CD4-positive, alpha-beta T cell treated with Interferon alpha-2 for 1 hour (primary cell): ENCODE data around the gene SKI.
"Not testable (repeated sequence)": the region's sequence is repeated elsewhere in the genome, so short reads cannot be mapped to it uniquely, and the experiment has no call there.

Experiments
- DNase-seq, 2 donors: peaks; one replicate each; pipeline ENCODE4 v3.0.0-alpha.2; 2020 to 2022

The SKI gene

DNA sequence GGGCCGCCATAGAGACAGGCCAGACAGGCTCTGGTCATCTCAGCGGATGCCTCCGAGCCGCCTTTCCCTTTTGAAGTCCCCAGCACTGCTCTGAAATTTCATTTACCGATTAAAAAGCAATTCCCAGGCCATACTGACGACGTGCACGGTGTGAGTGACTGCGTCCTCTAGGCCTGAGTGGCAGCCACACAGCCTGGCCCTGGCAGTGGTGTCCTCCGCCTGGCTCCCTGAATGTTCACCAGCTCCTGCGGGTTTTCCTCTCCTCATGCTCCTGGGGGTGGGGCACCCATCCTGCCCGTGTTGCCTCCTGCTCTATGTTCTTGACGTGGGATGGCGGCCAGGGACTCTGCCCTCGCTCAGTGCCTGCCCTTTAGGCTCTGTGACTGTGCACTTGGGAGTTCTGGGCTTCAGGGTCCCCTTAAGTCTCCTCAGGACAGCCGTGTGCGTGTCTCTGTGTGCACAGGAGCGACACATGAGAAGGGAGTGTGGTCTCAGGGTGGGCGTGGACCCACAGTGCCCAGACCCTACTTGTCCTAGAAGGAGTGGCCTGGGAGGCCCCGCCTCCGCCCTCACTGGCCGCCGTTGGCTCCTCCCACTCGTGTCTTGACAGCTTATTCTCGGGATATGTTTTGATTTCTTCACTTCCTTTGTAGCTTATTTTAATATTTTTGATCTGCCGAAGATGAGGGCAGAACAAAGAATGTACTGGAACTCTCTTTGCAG, 3.6 kb downstream of the SKI start:
- peak; percentile 74 to 86 for DNase-seq

DNA sequence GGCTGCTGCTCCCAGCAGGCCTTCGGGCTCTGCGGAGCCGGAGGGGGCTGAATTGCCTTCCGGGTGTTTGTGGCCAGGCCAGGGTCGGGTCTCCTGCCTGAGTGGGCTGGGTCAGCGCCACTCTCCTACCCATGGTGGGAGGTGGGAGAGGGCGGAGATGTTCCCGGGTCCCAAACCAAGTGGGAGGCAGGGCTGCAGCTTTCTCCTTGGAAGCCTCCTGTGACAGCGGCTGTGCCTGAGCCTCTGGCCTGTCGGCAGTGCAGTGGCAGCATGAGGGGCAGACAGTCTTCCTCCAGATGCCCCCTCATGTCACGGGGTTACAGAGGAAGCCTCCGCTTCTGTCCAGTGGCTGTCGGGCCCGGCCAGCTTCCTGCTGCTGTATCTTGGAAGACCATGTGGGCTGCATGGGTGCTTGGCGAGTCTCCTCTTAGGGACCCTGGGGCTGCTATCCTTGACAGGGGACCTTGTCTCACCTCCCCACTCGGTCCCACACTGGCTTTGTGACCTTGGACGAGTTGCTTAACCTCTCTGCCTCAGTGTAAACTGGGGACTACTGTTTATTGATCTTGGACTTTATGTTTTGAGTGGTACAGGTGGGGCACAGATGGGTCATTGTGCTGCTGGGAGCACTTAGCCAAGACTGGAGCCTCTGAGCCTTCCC, 4.3 kb downstream of the SKI start:
- no peak for DNase-seq

DNA sequence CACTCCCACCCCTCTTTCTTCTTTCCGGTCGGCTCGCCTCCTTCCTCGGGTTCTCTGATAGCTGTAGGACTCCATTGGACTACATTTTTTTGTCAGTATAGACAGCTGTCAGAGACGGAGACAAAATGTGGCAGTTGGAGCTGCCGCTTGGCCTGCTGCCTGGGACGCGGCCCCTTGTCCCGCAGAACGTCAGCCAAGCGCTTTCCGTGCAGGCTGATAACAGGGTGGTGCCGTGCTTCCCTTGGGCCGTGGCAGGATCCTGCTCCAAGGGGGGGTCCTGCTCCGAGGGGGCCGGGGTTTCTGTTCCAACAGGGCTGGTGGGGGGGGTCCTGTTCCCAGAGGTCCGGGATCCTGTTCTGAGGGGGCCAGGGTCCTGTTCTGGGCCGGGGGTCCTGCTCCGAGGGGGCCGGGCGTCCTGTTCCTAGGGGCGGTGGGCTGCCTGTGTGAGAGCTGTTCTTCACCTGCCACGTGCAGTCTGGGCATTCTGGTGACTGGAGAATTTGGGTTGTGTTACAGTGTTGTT, 4.9 kb downstream of the SKI start:
- no peak for DNase-seq

DNA sequence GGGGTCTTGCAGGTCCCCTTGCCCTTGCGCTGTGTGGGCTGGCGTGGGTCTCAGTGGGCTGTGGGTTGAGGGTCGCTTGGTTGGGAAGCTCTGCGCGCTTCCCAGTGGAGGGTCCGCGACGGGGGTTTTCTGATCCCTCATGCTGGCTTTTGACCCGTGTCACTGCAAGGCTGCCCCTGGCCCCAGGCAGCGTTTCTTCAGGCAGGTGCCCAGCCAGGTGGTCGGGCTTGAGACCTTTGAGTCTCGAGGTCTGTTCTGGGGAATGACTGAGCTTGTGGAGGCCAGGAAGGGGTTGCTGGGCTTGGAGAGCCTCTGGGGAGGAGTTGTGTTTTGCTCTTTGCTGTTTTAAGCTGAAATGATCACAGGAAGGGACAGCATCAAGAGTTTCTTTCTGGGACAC, 5.3 kb downstream of the SKI start:
- DNase-seq: no peak

DNA sequence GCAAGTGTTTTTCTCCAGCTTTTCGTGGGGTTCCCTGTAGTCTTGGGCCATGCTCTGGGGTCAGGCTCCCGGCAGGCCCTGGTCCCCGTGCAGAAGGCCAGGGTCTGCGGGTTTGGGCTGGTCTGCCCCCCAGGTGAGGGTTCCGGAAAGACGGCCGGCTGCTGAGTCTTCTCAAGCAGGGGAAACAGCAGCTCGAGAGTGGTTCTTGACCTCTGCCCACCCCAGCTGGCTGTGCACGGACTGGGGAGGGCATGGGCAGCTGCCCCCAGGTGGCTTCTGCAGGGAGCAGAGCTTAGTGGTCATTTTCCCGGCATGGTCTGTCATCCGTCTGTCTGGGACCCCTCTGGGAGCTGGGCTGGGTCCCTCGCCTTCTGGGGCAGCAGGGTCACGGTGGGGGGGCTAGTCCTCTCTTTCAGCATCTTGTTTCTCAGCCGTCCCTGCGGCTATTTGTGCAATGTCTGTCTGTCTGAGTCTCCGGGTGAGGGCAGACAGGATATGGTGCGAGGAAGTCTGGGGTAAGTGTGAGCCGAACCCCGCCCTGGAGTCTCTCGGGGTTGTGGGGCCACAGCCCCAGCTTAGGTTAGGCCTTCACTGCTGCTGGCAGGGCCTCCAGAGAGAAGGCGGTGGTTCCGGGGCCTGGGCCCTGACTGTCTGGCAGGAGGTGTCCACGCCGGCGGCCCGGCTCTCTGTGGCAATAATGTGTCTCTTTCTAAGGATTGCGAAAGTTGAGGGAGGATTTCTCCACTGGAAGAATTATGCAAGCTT, 6.1 kb downstream of the SKI start:
- DNase-seq: peak; percentile 85 to 90

DNA sequence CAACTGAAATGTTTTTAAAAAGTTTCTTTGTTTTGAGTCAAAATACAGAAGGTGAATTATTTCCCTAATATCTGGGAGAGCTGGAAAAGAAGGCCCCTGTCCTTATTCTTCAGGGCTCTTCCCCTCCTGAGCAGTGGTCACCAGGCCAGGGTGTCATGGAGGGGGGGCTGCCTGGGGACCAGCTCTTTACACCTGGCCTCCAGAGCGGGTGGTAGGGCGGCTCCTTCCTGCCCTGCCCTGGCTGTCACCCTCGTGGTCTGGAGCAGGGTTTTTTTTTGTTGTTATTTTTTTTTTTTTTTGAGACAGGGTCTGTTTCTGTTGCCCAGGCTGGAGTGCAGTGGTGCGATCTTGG, 6.6 kb downstream of the SKI start:
- peak; percentile 54 to 55 for DNase-seq

DNA sequence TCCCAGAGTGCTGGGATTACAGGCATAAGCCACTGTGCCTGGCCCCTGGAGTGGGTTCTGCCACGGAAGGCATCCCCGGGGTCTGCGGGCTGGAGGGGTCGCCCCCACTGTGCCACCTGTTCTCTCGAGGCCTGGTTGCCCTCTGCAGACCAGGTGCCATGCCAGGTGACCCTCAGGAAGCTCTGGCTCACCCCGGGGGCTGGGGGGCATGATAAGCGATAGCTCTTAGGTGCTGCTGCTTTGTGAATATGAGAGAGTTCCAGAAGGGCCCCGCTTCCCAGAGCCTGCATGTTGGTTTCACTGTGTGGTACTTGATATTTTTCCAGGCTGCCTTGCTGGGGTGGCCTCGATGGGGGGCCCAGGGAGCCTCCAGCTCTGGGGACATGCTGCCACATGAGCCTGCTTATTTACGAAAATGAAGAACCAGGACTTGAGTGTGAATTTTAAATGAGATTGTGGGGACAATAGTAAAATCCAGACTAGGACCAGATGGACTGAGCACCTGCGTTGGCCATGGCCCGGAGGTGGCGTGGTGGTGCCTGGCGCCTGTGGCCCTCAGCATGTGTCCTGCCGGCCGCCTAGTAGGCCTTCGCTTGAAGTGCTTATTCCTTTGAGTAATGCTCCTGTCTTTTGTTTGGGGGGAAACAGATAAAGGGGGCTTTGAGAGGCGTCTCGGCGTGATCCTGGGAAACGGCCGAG, 7.3 kb downstream of the SKI start:
- no peak for DNase-seq

DNA sequence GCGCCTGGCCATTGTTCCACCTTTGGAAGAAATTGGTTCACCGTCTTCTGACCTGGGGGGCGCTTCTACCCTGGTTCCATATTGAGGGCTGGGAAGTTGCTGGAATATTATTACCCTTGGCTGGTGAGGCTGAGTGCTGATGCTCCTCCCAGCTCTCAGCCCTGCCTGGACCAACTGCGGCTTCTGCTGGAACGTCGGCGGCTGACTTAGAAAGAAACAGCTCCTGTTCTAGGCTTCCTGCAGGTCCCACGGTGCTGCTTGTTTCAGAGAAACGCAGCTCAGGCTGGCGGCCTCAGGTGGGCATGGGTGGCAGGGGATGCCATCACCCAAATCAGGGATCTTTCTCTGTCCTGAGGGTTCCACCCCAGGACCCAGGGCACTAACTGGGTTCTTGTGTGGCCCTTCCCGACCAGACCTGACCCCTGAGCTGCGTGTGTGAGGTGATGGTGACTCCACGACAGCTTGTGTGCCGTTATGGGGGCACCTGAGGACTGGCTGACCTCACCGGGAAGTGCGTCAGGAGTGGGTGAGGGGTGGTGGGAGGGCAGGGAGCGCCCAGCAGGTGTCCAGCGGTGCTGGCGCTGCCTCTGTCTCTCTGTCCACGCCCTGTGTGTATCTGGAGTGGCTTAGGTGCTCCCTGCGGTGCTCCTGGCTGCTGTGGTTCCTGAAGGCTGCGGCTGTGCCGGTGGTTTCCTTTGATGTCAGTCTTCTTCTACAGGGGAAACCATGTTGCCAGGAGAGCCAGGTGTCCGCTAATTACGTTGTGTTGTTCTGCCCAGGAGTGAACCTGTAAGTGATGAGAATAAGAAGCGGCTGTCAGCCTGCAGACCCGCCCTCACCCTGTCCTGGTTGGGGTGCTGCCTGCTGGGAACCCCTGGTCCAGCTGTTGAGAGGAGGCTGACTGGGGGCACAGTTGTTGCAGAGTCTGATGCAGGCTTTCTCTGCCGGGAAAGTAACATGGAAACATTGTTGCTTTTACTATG, 8.9 kb downstream of the SKI start:
- peak; percentile 57 to 74 for DNase-seq

DNA sequence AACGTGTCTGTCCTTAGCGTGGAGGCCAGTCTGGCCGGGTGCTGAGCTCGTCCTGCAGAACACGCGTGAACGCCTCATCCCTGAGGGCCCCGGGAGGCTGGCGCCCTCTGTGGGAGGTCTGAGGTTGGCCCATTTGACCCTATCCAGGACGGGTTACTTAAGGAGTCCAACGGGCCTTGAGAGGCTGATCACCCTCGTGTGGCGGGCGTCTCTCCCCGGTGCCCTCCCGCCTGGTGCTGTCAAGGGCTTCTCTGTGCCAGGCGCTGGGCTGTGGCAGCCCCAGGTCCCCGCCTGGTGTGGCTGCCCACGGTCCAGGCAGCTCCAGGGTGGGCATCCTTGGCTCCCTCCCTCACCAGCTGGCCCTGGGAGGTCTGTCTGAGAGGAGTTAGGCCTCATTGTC, 9.7 kb downstream of the SKI start:
- DNase-seq: no peak

DNA sequence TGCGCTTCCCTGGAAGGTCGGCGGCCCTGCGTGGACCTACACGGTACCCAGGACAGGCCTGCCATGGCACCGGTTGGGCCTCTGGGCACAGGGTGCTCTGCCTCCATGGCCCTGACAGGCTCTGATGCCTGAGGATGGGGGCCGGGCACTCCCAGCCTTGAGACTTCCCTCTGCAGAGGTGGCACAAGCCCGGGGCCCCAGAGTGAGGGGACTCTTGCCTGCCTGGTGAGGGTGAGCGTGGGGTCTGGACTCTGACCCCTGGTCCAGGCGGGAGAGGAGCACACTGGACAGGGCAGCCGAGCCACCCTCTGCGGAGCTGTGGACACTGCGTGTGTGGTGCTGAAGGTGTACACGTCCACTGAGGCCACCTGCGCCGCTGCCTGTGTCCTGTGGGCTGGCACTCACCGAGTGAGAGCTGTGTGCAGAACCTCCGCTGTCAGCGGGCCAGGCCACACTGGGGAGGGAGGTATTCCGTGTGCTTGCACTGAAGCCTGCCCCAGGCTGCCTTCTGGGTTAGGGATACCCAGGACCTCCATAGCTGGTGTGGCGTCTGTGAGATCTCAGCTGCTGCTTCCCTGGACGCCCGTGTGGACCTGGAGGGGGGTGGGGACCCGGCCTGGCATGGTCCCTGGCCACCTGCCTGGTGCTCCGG, 10.4 kb downstream of the SKI start:
- no peak for DNase-seq

DNA sequence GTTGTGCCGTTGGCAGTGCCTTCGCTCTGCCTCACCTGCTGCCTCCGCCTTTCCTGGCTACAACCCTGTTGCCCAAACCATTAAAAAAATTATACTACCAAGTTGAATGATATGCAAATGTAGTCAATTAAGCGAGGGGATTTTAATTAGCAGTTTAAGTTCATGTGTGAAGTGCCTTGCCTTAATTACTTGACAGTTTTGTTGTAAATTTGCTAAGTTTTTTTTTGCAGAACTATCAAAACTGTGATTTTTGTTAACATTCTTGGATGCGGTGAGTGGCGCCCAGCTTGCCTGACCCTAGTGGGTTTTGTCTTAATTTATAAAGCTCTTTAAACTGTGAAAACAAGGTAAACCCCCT, 10.9 kb downstream of the SKI start:
- no peak for DNase-seq

DNA sequence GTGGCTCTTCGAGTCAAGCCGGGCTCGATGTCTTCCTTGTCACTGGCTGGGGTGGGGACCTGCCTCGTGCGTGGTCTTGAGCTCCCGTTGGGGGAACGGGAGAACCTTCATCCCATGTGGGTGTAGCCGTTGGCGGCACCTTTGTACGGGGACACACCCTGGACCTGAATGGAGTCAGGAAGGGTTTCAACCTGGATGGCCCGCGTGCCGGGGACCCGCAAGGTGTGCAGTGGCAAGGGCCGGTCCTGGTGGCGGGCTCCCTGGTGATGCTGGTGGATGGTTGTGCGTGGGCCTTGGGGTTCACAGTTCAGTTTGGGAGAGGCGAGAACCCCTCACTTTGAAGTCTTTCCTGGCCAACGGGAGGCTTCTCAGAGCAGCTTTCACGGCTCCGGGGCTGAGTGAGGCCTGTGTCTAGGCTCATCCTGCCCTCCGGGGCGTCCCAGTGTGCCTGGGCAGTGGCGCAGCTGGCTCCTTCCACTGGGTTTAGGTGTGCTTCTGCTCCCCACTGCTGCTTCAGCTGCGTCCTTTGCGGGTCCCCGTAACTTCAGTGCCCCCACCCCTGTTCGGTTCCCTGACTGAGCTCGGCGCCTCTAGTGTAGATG, 11.4 kb downstream of the SKI start:
- no peak for DNase-seq

DNA sequence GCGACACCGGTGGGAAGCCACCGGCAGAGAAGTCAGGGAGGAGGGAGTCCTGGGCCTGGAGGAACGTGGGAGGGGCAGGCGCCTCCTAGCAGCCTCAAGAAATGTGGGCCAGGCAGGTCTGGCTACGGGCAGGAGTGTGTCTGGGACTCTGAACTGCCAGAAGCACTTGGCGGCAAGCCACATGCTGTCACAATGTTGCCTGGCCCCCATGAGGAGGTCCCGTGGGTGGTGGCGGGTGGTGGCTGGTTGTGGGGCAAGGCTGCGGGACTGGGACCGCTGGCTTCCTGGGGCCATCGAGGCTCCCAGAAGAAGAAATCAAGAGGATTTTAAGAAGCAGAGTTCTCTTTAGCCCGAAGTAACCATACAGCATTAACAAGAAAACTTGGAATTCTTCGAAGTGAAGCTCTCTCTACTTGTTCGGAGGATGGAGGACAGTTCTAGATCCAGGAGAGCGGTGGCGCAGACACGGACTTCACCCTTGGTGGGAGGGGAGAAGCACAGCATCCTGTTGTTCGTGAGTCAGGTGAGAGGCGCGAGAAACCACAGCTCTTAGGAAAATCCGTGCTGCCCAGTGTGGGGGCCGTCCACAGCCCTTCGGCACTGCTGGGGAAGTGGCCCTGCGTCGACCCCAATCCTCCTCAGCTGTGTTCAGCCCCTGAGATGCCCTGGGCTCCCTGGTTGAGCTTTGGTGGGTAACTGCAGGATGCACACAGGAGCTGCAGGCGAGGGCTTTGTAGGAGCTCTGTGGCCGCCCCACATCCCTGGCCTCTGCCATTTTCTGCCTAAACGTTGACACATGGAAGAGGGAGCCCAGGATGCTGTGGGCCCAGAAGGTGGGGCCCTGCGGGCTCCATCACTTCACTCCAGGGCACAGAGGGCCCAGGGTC, 12.4 kb downstream of the SKI start:
- no peak for DNase-seq

DNA sequence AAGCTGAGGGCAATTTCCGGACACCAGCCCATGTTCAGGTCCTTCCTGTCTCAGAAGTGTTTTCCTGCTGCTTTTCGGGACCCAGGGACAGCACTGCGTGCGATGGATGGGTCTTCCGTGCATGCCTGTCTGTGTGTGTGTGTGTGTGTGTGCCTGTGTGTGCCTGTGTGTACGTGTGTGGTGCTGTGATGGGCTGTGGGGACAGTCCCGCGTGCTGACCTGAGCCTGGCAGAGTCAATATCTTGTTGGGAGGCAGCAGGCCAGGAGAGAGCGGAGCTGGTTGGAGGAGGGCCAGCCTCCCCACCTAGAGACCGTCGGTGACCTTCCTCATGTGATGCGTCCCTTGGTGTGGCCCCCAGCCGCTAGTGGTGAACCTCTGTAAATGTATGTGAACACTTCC, 13.7 kb downstream of the SKI start:
- DNase-seq: no peak

DNA sequence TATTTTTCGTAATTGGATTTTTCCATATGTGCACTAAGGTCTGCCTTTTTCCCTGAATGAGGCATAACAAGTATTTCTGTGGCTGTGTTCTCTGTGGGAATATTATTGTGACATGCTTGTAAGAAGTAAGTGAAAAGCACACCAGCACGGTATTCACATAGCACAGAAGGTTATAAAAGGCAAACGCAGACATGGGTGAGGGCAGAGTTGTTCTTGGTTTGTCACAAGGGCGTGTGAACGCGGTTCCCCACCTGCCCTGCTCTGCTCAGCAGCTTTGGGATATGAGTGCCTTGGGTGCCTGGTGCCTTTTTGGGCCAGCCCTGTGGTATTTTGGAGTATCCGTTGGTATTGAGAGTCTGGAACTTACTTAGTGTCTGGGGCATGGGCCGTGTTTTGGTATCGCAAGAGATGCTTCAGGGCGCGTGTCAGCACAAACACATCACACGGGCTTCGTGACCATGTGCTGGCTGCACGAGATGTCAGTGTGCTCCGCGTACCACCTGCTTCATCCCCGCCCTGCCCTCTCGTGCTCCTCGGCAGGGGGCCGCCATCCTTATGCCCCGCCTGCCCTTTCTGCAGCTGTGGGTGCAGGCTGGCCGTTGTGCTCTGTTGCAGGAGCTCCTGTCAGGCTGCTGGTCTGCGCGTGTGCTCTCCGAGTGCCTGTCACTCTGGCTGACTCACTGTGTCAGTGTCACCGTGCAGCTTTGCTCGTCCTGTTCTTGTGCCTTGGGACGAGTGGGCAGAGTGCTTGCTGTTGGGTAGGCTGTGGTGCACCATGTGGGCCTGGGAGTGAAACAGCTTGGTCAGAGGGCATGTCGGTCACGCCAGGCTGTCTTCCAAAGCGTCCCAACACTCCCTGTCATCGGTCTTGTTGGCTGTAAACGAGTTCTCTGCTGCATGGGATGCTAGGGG, 15.0 kb downstream of the SKI start:
- DNase-seq: no peak

DNA sequence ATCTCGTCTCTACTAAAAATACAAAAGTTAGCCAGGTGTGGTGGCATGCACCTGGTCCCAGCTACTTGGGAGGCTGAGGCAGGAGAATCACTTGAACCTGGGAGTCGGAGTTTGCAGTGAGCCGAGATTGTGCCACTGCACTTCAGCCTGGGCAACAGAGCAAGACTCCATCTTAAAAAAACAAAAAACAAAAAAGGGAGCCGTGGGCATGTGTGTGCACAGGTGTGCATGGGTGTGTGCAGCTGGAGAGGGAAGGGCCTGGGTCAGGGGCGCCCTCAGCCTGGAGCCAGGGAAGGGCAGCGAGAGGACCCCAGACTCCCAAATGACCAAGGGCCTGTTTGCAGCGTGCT, 18.9 kb downstream of the SKI start:
- DNase-seq: not testable (repeated sequence)

DNA sequence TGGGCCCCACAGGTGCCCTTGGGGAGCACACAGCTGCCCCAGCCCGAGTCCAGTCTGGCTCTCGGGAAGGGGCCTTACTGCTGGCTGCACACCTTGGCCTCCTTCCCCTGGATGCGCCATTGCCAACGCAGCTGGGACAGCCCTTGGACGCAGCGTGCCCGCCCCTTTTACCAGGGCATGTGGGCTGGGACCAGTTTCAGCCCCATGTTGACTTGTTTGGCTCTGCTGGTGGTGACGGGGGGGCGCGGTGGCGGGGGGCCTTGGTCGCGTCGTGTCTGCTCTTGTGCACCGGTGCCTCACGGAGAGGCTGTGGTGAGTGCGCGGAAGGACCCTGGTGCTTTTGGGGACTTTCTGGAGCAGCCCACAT, 19.6 kb downstream of the SKI start:
- no peak for DNase-seq

DNA sequence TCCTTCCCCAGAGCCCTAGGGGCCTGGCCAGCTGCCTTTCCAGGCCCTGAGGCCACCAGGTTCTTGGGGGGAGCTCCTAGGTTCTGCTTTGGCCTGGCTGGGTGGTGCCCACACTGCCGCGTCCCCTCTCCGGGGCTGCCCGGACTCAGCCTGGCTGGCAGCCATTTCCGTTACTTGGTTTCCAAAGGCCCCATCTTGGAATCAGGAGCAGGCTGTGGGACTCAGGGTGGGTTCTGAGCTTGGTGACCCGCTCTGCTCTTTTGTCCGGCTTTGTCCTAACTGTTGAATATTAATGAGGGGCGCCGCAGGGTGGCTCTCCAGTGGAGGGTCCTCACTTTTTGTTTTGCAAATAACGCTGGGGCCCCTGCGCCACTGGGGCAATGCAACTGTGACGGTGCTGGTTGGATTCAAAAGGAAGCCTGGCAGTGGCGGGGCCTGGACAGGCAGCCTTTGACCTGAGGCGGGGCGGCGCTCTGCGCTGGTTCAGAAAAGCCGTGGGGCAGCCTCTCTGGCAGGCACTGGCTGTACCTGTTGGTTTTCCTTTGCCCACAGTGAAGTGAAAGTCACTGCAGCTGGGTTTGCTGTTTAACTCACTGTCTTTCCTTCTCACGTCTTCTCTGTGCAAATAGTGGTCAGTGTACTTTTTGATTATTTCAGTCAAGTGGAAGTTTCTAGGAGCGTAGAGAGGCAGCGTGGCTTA, 20.2 kb downstream of the SKI start:
- no peak for DNase-seq
